Measurements from ENCODE around the gene APLP2.
A peak's percentile ranks its signal among the peaks of the same experiment; 100 is the strongest.
"Not testable (repeated sequence)": the region's sequence is repeated elsewhere in the genome, so short reads cannot be mapped to it uniquely, and the experiment has no call there.

The APLP2 gene

DNA sequence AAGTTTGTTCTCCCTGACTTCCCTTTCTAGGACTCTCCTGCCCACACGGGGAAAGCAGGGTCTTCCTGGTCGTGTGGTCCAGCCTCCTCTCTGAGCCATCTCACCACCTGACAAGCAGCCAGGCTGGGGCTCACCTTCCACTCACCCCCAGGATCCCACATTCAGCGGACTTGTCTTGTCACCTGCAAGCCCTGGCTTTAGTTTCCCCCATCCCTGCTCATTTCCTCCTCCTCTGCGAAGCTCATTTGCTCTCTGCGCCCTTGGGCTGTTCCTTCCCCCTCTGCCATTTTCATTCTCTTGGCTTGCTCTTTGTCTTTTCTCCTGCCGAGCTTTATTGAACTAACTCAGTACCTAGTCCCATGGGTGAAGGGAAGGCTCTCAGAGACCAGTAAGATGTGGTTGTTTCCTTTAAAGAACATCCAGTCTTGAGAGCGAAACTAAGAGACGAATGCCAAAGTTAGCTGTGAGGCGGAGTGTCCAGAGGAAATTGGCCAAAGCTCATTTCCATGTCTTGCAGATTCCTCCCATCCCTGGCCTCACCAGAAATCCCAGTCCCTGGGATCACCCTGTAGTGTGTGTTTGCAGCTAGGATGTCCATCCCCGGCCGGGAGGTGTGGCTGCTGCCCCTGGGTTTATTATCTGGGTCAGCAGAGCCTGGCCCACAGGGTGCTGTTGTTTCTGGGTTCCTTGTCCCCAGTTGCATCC is 91.9 kb downstream of the APLP2 start:
- intact Hi-C loops (cut with DNase I): no loop called here
- no peak for DNase-seq

DNA sequence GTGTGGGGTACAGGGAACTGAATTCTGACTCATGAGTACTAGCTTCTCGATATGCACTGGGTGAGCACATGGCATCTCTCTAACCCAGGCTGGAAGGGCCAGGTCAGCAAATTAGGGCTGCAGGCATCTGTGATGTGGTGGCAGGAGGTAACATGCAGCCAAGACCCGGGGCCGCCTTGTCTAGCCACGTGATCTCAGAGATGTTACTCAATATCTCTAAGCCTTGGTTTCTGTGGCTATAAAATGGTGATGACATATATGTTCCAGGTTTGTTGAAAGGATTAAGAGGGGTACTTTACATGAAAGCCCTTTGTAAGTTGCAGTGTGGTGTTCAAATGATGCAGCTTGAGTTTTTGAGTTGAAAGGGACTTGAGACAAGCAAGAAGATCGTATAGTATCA is 93.0 kb downstream of the APLP2 start:
- peak in 3 of 10 donors; percentile 47 to 81 (median 53) for DNase-seq
- intact Hi-C loops (cut with DNase I): no loop called here

DNA sequence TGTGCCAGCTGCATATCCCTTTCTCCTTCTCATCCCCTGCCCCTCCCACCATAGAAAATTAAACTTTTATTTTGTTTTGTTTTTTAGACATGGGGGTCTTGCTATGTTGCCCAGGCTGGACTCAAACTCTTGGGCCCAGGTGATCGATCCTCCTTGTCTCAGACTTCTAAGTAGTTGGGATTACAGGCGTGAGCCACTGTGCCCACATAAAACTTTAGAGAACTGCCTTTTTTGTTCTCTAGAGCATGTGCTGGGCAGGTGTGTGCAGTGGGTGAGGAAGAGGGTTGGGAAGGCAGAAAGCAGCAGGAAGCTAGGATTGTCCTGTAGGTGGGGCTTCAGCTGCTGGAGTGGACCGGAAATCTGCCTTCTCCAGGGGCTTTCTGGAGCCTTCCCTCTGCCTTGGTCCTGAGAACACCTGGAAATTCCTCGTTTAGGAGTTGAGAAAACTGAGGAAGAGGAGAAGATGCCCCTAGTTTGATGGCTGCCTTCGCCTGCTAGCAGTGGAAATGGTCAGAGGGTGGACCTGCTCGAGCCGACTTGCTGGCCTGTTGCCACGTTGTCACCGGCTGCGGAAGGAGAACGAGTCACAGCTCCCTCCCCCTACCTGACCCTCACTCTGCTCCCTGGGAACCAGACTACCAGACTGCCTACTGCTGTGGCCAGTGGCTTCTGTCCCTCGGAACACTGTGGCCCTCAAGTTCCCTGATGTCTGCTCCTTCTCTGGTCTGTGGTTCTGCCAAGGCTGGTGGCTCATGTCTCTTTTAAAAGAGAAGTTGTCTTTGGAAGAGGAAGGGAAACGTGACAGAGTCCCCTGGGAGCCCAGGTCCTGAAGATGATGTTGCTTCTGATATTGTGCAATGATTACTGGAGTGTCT is 93.9 kb downstream of the APLP2 start:
- DNase-seq: peak in 2 of 10 donors; percentile 59 to 78
- intact Hi-C loops (cut with DNase I): no loop called here

DNA sequence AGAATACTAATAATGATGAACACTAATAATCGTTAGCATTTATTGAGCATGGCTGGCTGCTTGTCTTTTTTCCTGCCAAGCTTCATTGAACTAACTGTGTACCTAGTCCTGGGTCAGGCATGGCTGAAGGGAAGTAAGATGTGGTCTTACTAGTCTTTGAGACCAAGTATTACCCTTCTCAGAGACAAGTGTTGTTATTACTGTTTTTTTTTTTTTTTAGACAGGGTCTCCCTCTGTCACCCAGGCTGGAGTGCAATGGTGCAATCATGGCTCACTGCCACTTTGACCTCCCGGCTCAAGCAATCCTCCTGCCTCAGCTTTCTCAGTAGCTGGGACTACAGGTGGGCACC is 94.5 kb downstream of the APLP2 start:
- intact Hi-C loops (cut with DNase I): no loop called here
- peak in 1 of 10 donors; percentile 5 for DNase-seq

DNA sequence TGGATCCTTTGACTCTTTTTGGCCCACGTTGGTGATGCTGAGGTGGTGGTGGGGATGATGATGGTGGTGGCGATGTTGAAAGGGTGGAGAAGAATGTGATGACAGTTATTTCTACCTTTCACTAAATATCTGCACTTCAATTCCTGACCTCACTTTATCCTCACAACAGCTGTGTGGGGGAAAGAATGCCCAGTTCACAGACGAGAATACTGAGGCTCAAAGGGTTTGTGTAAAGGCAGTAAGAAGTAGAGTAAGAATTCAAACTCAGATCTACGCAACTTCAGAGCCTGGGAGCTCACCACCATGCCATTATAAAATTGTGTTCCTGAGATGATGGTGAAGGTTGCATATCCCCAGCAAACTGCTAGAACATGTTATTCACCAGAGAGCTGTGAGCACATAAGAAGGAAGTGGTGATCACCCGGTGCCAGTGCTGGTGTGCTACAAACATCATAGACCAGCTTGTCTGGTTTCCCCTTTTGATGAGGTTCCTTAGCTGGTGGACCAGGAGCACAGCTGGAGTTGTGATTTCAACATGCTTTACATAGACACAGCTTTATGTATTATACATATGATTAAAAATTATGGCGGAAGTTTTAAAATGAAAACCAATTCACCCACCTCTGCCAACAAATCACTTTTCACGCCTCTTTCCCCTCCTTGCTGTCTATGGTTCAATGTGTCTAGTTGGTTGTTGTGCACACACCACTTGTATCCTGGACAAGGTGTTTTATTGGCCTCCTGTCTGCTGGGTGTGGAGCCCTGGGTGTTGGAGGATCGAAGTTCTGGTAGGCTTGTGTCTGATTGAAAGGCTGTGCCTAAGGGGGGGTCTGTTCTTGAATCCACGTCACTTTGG is 96.1 kb downstream of the APLP2 start:
- intact Hi-C loops (cut with DNase I): no loop called here
- DNase-seq: peak in 2 of 10 donors; percentile 5 to 13

DNA sequence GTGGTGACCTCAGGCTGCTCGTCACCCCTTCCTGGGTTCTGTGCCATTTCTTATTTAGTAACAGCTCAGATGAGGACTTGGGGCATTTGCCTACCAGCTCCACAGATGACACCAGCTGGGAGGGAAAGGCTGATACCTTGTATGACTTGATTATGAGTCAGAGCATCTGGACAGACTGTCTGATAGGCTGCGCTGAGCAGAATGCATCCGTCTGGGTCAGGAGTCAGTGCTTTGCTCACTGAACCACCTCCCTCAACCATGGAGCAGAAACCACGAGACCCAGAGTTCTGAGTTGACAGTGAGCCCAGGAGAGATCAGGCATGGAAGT is 96.7 kb downstream of the APLP2 start:
- intact Hi-C loops (cut with DNase I): no loop called here
- peak in 2 of 10 donors; percentile 33 to 55 for DNase-seq

DNA sequence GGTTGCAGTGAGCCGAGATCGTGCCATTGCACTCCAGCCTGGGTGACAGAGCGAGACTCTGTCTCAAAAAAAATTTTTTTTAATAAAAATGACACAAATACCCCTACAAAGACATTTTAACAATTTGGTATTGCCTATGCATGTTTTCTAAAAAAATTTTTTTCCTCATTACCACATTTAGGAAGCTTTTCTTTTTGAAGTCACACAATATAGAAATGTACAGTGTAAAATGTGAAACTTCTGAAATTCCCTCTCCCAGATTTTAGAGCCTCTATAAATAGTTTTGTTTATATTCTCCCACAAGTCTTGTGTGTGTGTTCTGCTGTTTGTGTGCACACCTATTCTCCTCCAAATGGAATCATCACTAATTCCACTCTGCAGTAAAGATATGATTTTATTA is 97.5 kb downstream of the APLP2 start:
- DNase-seq: no peak
- intact Hi-C loops (cut with DNase I): no loop called here

DNA sequence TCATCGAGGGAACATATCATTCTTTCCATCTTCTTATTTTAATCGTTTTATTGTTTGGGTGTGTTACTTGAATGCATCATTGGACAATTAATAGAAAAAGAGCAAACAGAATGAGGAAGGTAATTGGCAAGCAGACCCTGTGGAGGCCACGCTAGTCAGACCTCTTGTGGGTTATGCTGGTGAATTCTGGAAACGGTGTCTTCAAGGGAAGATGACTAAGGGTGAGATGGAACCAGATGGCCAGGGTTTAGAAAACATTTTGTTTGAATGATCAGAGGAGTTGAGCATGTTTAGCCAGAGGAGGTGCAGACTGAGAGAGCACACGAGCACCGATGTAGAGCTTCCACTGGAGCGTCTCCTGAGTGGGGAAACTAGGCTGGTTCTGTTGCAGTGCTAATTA is 98.4 kb downstream of the APLP2 start:
- peak in 1 of 10 donors; percentile 5 for DNase-seq
- intact Hi-C loops (cut with DNase I): no loop called here

DNA sequence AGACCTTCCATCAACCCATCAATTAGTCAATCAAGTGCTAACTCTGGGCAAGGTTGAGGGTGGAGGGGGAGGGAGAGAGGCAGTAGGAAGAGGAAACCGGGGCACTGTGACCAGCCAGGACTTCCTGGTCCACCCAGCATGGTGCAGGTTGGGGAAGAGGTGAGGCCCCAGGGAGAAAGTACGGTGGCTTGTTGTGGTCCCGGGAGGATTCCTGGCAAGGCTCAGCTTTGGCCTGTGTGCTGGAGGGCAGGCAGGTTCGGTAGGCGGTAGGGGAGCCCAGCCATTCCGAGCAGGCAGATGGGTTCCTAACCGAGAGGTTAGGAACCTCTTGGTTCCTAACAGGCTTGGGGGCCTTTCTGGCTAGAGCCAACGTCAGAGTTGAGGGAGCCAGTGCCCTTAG is 100.7 kb downstream of the APLP2 start:
- intact Hi-C loops (cut with DNase I): no loop called here
- DNase-seq: peak in 2 of 10 donors; percentile 36 to 60

DNA sequence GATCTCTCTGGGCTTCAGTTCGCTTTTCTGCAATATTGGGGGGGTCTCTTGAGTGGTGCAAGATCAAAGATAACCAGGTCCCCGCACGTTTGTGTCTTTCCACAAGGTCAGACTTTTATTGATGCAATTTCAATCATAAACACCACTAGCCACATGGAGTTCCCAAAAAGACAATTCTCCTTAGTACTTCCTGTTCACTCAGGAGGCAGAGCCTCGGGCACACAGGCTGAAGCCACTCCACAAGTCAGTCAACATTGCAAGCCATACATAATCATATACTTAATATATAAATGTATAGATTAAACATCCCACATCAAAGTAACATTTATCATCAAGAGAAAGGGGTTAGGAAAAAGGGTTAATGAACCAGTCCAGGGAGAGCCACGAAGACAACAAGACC is 101.8 kb downstream of the APLP2 start:
- peak in 2 of 10 donors; percentile 1 to 14 for DNase-seq
- intact Hi-C loops (cut with DNase I): no loop called here

DNA sequence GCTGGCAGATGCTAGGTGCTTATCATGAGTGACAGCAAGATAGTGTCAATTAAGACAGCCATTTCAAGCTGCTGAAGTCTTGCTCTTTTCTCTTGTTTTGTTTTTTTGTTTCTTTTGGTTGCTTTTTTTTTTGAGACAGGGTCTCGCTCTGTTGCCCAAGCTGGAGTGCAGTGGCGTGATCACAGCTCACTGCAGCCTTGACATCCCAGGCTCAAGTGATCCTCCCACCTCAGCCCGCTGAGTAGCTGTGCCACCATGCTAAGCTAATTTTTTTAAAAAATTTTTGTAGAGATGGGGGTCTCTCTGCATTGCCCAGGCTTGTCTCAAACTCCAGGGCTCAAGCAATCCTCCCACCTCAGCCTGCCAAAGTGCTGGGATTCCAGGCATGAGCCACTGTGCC is 102.3 kb downstream of the APLP2 start:
- intact Hi-C loops (cut with DNase I): not testable (repeated sequence)
- DNase-seq: peak in 2 of 10 donors; percentile 2 to 29

DNA sequence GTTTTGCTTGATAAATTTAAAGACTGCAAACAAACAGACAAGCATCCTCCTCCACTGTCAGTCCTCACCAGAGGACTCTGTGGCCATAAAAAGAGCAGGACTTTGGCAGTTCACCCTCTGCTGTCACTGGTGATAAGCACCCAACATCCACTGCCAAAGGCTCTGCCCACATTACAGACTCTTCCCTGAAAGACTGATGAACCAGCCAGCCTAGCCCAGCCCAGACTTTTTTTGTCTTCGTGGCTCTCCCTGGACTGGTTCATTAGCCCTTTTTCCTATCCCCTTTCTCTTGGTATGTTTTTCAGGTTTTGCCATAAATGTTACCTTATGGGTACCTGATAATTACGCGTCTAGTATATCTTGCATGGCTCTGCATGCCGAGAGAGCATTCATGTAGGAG is 104.9 kb downstream of the APLP2 start:
- intact Hi-C loops (cut with DNase I): no loop called here
- DNase-seq: peak in 2 of 10 donors; percentile 5 to 9

DNA sequence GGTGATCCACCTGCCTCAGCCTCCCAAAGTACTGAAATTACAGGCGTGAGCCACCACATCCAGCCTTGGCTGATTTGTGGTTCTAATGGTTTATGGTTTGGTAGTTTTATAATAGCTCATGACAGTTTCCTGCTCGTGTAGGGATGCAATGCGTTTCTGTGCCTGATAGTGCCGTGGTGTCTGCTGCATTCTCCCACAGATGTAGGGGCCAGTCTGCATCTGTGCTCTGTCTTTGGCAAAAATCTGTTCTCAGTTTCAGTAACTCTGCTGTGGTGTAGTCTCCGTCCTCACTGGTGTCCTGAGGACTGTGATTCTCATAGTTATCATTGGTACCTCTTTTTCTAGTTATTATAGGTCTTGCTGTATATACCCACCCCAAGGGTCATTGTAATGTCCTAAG is 106.2 kb downstream of the APLP2 start:
- intact Hi-C loops (cut with DNase I): no loop called here
- DNase-seq: peak in 2 of 10 donors; percentile 3 to 5

DNA sequence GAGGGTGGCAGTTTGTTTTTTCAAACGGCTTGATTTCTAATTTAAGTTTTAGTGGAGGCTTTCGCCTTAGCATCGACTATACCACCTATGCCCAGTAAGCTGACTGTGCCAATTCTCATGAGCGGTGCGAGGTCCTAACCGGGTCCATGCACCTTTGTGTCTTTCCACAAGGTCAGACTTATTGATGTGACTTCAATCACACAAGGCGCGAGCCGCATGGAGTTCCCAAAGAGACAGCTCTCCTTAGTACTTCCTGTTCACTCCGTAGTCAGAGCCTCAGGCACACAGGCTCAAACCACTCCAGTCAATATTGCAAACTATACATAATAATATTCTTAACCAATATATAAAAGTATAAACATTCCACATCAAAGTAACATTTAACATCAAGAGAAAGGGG is 108.1 kb downstream of the APLP2 start:
- intact Hi-C loops (cut with DNase I): no loop called here
- peak in 2 of 10 donors; percentile 20 to 68 for DNase-seq

DNA sequence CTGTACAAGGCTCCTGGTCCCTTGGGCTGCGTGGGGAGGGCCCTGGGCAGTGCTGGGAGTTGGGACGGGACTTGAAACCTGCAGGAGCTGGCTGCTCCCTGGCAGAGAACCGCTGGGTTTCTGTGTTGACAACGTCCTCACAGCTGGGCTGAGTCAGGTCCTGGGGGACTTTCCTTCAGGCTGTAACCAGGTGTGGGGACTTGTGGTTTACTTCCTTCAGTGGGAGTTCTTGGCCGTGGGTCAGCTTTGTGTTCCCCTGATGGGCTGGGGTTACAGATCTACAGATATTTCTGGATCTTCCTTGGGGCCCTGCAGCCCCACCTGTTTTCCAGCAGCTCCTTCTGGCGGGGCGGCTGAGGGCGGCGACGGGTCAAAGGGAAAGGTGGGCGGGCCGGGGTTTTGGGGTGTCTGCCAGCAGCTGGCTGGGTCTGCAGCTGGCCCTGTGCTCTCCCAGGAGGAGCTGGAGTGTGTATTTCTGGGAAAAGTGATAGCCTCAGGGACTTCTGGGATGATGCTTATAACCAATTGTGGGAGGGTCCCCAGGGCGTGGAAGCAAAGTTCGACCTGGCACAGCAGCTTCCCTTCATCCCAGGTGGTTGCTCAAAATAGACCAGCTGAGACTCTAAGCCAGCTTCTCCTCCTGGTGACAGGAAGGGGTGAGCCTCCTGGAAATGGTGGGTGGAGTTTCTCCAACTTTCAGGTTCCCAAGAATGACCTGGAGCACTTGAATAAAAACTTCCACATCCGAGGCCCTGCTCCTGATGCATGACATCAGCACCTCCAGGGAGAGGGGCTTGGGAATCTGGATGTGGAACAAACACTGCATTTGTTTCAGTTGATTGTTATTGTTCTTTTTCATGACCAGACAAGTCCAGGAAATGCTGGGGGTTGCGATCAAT is 109.0 kb downstream of the APLP2 start:
- intact Hi-C loops (cut with DNase I): no loop called here

DNA sequence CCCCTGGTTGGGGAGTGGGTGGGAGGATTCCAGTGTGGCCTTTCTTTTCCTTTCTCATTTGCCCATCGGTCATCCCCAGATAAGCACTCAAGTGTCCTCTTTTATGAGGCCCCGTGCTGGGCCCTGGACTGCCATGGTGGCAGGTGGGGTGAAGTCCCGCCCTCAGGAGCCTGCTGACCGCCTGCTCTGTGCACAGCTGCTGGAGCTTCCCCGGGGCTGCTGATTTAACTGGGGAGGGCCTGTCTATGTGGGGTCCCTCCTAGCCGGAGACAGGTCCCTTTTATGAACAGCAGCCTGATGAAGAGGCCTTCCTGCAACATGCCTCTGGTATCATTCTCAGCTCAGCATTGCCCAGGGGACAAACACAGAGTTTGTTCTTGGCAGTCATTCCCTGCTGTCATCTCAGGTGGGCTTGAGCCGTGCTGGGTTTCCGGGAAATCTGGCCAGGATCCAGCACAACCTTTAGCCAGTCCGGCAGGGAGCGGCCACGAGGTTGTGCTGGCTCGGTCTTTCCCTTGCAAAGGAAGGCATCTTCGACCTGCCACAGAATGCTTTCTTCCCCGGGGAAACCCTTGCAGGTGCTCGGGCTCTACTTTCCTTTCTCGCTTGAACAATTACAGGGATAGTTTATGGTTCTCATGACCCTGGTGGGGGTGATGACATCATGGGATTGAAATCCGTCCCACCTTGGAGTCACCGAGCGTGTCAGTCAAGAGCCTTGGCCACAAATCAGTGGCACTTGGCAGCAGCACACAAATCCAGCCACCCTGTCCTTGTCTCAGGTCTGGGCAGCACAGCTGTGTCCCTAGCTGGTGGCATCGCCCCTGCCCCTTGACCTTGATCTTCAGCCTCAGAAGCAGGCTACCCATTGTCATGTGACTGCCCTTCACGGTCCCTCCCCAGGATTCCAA is 110.0 kb downstream of the APLP2 start:
- intact Hi-C loops (cut with DNase I): no loop called here
- peak in 2 of 10 donors; percentile 62 to 74 for DNase-seq

More for the DNA sequence above, 109.0 kb downstream of the APLP2 start:
- peak in 2 of 10 donors; percentile 49 to 72 for DNase-seq

DNA sequence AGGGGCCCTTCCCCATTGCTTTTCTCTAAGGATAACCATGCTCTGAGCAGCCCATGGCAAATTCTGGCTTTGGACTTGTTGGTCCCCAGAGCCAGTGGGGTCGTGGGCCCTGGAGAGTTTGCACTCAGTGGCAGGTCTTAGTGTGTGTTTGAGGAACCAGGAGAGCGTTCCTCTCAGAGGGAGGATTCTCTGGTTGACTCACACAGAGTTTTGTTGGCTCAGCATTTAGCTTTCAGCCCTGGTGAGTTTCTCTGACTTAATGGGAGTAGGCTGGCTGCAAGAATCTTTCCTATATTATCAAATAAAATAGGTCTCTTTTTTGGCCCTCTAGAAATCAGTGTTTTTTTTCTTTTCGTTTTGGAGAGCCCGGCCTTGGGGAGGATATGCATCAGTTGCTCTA is 110.8 kb downstream of the APLP2 start:
- peak in 1 of 10 donors; percentile 34 for DNase-seq
- intact Hi-C loops (cut with DNase I): no loop called here

DNA sequence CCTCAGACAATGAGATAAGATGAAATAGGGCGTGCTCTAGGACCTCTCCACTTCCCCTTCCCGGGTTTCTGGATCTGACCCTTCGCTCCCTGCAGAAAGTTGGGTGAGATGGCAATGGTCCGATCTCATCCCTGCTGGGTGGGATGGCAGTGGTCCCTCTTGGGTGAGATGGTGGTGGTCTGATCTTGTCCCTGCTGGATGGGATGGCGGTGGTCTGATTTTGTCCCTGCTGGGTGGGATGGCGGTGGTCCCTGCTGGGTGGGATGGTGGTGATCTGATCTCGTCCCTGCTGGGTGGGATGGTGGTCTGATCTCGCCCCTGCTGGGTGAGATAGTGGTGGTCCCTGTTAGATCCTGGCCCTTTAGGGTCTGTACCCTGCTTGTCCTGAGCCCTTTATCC is 111.2 kb downstream of the APLP2 start:
- intact Hi-C loops (cut with DNase I): no loop called here
- peak in 1 of 10 donors; percentile 80 for DNase-seq

Measured in posterior cingulate gyrus (tissue), 11 donors.